Kidney capillary endothelial cell (primary cell): Measurements from ENCODE around the gene PLBD1.

Experiments used
- DNase-seq: peaks from one replicate; pipeline ENCODE4 v3.0.0-alpha.2; 2018; ENCODE audit warnings: low spot score

The PLBD1 gene

DNA sequence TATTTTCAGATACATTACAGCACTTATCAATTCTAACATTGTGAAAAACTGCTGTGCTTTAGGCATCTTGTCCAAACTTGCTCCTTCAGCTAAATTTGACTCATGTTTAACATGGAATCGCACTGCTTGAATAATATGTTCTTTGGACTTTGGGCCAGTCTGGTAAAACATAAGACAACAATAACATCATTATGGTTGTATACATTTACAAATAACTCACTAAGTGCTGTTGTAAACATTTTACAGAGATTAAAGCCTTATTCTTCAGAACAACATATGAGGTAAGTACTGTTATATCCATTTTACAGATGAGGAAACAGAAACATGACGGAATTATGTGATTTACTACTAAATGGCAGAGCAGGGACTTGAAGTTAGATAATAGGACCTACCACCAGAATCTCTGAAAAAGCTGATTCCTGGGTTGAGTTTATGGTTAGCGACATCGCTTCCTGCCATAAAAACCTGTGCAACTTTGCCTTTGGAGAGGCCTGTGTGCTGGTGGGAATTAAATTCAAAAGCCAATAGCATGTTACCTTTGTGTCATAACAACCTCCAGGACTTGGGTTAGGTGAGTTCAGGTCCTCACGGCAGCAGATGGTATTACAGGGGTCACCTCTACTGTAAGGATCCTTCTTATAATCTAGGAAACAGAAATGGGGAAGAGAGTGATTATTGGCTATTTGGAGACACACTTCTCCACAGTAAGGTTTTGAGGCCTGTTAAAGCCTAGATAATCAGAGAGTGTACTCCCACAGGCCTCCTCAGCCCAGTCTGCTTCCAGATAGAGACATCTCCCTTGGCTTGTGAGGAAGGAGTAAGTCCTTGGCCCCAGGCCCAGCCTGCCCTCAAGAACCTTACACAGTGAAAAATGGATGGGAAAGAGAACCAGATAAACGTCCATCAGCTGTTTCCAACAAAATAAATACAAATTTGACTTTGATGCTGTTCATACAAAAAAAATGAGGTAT lies 61.8 kb downstream of the PLBD1 start:
- DNase-seq = no peak

DNA sequence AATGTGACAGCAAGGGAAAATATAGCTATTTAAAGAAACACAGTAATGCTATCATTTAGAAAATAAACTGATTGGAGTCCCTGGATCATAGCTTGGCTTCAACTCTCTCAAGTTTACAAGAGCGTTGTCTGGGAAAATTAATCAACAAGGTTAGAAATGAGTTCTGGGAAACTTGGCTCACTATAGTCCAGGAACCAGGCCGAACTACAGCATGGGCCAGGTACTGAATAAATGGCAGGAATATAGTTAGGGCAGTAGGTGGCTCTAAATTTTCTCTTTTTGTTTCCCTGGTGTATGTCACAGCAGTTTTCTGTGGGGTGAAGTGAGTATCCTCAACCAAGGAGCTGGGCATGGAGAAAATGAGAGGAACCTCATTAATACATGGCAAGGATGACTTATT lies 72.4 kb downstream of the PLBD1 start:
- DNase-seq = no peak

DNA sequence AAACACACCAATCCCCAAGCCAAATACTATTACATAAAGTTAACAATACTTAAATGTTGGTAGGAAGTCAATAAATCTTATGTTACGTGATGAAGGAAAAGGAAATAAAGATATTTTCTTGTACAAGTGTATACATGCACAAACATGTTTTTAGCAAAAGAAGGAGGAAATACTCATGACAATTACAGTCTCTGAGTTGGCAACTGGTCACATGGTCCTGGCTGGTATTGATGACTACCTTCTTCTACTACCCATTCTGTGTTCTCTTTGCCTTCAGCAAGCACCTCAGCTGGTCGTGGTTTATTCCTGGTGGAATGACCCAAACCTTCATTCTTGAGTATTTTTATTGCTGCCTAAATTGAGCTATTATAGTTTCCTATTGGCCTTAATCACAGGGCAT lies 84.8 kb downstream of the PLBD1 start:
- DNase-seq = no peak

DNA sequence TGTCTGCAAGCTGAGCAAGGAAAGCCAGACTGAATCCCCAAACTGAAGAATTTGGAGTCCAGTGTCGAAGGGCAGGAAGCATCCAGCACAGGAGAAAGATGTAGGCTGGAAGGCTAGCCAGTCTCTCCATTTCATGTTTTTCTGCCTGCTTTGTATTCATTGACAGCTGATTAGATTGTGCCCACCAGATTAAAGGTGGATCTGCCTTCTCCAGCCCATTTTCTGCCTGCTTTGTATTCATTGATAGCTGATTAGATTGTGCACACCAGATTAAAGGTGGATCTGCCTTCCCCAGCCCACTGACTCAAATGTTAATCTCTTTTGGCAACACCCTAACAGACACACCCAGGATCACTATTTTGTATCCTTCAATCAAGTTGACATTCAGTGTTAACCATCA lies 85.3 kb downstream of the PLBD1 start:
- DNase-seq = no peak

DNA sequence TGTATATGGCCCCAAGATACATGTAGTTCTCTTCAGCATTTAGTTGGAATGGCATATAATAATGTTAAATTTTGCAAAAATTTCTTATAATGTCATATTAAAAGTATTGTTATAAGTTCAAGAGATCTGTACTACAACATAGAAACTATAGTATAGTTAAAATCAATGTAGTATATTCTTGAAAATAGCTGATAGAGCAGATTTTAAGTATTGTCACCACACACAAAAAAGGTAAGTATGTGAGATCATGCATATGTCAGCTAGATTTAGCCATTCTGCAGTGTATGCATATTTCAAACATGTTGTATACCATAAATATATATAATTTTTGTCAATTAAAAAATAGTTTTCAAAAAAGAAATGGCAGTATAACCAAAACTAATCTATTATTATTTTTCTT lies 86.5 kb downstream of the PLBD1 start:
- DNase-seq = no peak

DNA sequence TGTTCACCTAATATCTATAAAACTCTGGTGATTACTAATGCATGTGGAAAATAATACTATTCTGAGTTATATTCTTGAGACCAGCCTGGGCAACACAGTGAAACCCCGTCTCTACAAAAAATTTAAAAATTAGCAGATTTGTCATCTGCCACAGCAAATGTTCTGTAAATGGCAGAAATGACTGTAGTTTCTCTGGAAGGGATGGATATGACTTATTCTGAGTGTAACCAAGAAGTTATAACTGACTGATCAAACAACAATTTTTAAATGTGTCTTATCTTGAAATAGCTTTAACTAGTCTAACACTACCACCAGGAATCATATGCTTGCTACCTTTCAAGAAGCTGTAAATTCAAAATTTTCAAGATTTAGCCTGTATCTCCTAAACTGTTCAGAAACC lies 88.7 kb downstream of the PLBD1 start:
- DNase-seq = no peak

DNA sequence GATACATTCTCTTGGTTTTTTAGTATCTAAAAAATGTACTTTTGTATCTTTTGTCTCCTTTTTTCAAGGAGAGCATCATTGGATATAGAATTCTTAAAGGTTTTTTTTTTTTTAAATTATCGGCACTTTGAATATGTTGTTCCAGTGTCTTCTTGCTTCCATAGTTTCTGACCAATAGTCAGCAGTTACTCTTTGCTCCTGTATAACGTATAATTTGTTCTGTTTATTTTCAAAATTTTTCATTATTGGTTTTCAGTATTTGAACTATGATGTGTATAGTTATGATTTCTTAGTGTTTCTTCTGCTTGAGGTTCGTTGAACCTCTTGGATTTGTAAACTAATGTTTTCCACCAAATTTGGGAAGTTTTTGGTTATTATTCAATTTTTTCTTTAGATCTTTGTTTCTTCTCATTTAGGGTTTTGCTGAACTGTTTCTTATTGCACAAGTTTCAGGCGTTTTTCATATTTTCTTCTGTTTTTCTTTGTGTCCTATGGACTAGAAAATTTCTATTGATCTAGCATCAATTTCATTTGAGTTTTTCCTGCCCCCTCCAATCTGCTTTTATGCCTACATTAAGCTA lies 93.9 kb downstream of the PLBD1 start:
- DNase-seq = peak; percentile 8

DNA sequence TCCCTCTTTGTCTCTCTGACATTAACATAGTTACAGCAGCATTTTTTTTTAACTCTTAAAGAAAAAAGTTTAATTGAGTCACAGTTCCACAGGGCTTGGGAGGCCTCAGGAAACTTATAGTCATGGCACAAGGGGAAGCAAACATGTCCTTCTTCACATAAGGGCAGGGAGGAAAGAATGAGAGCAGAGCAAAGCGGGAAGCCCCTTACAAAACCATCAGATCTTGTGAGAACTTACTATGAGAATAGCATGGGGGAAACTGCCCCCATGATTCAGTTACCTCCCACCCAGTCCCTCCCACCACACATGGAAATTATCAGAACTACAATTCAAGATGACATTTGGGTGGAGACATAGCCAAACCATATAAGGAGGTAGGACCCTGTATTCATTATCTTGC lies 96.2 kb downstream of the PLBD1 start:
- DNase-seq = no peak

DNA sequence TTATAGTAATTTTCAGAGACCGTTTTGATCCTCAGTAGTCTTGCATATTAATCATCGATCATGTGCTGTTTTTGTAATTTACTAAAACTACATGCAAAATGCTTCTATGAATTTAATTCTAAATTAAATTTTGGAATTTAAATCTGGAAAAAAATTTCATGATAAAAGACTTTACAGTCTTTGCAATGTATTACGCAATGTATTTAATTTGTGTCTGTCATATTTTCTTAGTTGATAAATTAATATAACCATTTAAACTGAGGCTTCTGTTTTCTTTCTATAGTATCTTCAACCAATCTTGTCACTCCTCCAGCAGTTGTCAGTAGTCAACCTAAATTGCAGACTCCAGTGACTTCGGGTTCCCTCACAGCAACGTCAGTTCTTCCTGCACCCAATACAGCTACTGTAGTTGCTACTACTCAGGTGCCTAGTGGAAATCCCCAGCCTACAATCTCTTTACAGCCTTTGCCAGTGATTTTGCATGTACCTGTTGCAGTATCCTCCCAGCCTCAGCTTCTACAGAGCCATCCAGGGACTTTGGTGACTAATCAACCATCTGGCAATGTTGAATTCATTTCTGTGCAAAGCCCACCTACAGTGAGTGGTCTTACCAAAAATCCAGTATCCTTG lies 107.4 kb downstream of the PLBD1 start:
- no peak for DNase-seq

DNA sequence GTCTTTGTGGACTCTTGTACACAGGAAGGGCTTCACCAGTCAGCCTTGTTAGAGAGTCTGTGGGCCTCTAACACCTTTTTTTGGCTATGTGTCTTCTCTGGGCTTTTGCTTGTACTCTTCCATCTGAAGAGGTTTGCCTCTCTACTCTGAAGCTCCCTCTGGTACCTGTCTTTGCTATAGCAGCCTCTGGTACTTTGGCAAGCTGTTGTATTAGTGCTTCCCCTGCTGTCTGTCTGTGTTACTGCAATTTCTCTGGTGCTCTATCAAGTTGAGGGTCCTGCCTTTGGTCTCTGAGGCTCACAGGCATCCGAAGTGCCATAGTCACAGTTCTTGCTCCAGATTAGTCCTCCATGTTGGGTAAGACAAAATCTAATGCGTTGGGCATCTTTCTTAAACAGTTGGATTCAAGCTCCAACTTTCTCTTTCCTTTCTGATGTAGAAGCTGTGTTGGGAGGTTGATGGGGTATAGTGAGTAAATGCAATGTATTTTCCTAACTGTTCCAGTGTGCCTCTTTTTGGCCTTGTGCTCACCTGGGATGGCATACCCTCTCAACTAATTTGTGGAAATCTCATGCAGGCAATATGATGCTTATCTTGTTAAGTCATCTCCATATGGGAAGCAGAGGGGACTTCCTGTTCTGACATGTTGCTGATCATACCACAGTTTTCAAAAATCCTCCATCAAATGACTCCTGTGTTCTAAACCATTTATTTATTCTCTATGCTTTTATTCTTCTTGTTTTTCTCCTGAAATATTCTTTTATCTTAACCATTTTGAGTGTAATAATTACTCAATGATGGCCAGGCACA lies 113.4 kb downstream of the PLBD1 start:
- peak; percentile 25 for DNase-seq
